Activated CD8-positive, alpha-beta memory T cell treated with anti-CD3 and anti-CD28 coated beads for 36 hours (primary cell): ENCODE results near the gene RAD9A. TPM values are rescaled to one million over a fixed set of nuclear protein-coding genes. Genes with fewer than 3 reads are reported as not detected.

Experiments
- CTCF ChIA-PET: fragments of 350-600 bp; sonication (Branson Sonifier 250); formaldehyde crosslinking; loops from one replicate; lab custom pipeline; 2021; ENCODE audit warnings: antibody characterized with exemption; lab: Charles Lee
- POLR2A ChIA-PET: fragments of 350-600 bp; sonication (Branson Sonifier 250); formaldehyde crosslinking; loops from one replicate; lab custom pipeline; 2021; ENCODE audit warnings: antibody characterized with exemption; lab: Charles Lee
- total RNA-seq, 2 experiments: library from RNA; stranded (reverse); gene quantifications; one replicate each; pipeline ENCODE4 v1.2.3, GENCODE V29; 2021

Gene RAD9A
- total RNA-seq, 2 experiments from 2014 or later, result 35.2 to 37.4 TPM

DNA sequence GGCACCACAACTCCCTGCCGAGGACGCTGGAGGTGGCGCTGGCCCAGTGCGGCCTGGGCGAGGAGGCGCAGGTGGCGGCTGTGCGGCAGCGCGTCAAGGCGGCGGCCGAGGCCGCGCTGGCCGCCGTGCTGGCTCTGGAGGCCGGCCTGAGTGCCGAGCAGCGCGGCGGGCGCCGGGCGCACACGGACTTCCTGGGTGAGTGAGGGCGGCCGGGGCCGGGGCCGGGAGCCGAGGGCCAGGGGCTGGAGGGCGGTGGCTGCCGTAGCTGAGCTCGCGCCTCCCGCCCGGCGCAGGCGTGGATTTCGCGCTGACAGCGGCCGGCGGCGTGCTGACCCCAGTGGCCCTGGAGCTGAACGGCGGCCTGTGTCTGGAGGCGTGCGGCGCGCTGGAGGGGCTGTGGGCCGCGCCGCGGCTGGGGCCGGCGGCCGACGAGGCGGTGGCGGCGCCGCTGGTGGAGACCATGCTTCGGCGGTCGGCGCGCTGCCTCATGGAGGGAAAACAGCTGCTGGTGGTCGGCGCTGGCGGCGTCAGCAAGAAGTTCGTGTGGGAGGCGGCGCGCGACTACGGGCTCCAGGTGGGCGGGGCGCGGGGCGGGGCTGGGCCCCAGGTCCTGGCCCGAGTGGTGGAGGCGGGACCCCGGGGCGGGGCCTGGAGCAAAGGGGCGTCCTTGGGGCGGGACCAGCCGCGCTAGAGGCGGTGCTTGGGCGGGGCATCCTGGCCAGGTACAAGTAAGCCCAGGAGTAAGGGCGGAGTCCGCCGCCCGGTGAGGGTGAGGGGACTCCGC lies 29.1 kb downstream of the RAD9A start:
- ChIA-PET CTCF (interaction anchor here (0.8 to 5.6 kb wide), 6 partner anchors 9 to 39 kb away, joined by 3 to 34 read pairs (median 4); partner anchors contain the start of genes PPP1CA, PTPRCAP and TBC1D10C), POLR2A (interaction anchor here (0.7 to 5.2 kb wide), 10 partner anchors 8 to 71 kb away, joined by 3 to 39 read pairs (median 8); partner anchors contain the start of genes AIP, PPP1CA, PTPRCAP and RPS6KB2)

DNA sequence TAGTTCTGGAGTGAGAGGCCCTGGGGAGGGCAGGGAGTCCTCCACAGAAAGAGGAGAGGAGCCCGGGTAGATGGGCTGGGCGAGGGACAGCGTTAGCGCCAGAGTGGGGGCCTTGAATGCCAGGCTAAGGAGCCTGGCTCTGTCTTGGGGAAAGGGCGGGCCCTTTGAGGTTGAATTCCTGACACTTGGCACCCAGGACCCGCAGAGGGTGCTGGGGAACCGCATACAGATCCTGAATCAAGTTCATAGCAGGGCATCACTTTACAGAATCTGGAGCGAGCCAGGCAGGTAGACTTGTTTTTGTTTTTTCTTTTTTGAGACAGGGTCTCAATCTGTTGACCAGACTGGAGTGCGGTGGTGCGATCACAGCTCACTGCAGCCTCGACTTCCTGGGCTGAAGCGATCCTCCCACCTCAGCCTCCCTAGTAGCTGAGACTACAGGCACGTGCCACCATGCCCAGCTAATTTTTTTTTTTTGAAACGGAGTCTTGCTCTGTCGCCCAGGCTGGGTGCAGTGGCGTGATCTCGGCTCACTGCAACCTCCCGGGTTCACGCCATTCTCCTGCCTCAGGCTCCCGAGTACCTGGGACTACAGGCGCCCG lies 29.7 kb downstream of the RAD9A start:
- ChIA-PET CTCF (no interaction called here), POLR2A (interaction anchor here (0.7 to 5.2 kb wide), 6 partner anchors 10 to 70 kb away, joined by 4 to 39 read pairs (median 14); partner anchors contain the start of genes PPP1CA, PTPRCAP and TBC1D10C)

- POLR2A ChIA-PET, result no interaction called here
- CTCF ChIA-PET, result no interaction called here
Observed at GRCh38 chr11:67422891-67423290, 31.1 kb downstream of the RAD9A start.

DNA sequence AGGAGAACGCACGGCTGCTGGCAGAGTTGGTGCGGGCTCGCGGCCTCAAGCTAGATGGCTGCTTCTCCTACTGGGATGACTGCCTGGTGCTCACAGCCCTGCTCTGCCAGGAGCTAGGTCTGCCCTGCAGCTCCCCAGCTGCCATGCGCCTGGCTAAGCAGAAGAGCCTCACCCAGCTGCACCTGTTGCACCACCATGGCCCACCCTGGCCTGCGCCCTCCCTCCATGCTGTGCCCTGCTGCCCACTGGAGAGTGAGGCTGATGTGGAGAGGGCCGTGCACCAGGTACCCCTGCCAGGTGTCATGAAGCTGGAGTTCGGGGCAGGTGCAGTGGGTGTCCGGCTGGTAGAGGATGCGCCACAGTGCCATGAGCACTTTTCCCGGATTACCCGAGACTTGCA lies 31.7 kb downstream of the RAD9A start:
- CTCF ChIA-PET, result no interaction called here
- POLR2A ChIA-PET, result no interaction called here

- POLR2A ChIA-PET, result no interaction called here
- CTCF ChIA-PET, result no interaction called here
Observed at GRCh38 chr11:67423891-67424613, 32.3 kb downstream of the RAD9A start.

DNA sequence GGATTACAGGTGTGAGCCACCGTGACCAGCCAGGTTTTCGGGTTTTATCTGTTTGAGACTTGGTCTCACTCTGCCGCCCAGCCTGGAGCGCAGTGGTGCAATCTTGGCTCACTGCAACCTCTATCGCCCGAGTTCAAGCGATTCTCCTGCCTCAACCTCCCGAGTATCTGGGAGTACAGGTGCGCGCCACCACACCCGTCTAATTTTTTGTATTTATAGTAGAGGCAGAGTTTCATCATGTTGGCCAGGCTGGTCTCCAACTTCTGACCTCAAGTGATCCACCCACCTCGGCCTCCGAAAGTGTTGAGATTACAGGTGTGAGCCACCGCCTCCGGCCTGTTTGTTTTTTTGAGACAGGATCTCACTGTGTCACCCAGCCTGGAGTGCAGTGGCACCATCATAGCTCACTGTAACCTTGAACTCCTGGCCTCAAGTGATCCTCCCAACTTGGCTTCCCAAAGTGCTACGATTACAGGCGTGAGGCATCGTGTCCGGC lies 35.6 kb downstream of the RAD9A start:
- POLR2A ChIA-PET, result interaction anchor here (1.0 to 2.6 kb wide), 3 partner anchors 11 to 23 kb away, joined by 3 to 27 read pairs (median 12); partner anchors contain the start of genes PTPRCAP and TBC1D10C
- CTCF ChIA-PET, result interaction anchor here (1.0 to 2.5 kb wide), 2 partner anchors 10 to 26 kb away, joined by 3 to 14 read pairs; partner anchors contain the start of genes PPP1CA and PTPRCAP

GRCh38 chr11:67428052-67429001 lies 36.5 kb downstream of the RAD9A start, which contains the start of gene RPS6KB2:
Gene RPS6KB2 (plus strand): TSS chr11:67428494. CDS start chr11:67428546, 52 bp downstream.
- ChIA-PET POLR2A (interaction anchor here (0.7 to 2.6 kb wide), 7 partner anchors 8 to 27 kb away, joined by 3 to 27 read pairs (median 5); partner anchors contain the start of genes PPP1CA, PTPRCAP and TBC1D10C), CTCF (interaction anchor here (1.0 to 2.5 kb wide), 2 partner anchors 9 to 27 kb away, joined by 3 to 14 read pairs; partner anchors contain the start of genes PPP1CA and PTPRCAP)

DNA sequence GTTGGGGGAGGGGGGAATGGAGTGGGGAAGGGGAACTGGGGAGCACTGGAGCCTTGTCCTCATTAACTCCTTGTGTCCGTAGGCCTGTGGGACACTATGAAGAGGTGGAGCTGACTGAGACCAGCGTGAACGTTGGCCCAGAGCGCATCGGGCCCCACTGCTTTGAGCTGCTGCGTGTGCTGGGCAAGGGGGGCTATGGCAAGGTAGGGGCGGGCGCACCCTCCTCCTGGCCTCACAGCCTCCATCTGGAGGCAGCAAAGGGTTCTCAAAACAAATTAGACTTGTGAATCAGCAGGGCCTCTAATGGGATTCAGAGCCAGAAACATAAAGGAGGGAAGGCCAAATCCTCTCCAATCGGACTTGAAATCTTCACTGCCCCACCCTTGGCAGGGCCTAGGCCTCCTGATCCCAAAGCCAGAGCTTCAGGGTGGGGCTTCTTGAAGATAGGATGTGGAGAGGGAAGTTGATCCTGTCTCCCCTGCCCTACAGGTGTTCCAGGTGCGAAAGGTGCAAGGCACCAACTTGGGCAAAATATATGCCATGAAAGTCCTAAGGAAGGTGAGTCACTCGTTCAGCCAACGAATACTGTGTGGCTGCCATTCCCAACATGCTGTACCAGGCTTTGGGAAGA lies 37.4 kb downstream of the RAD9A start:
- ChIA-PET CTCF (interaction anchor here (2.5 kb wide), 1 partner anchor 8 kb away, joined by 14 read pairs; the partner anchor contains the start of gene PTPRCAP), POLR2A (interaction anchor here (0.7 to 2.6 kb wide), 6 partner anchors 9 to 27 kb away, joined by 3 to 27 read pairs (median 8); partner anchors contain the start of genes PPP1CA, PTPRCAP and TBC1D10C)

GRCh38 chr11:67429722-67430121 lies 37.9 kb downstream of the RAD9A start:
- ChIA-PET CTCF (interaction anchor here (2.5 kb wide), 1 partner anchor 7 kb away, joined by 14 read pairs; the partner anchor contains the start of gene PTPRCAP), POLR2A (interaction anchor here (2.6 kb wide), 1 partner anchor 9 kb away, joined by 27 read pairs; the partner anchor contains the start of gene PTPRCAP)

GRCh38 chr11:67431346-67432249 lies 39.8 kb downstream of the RAD9A start:
- POLR2A ChIA-PET, result interaction anchor here (1.0 kb wide), 1 partner anchor 12 kb away, joined by 5 read pairs; no protein-coding TSS in a partner anchor
- CTCF ChIA-PET, result interaction anchor here (0.7 to 0.9 kb wide), 2 partner anchors 25 to 30 kb away, joined by 3 to 4 read pairs; partner anchors contain the start of gene PPP1CA

DNA sequence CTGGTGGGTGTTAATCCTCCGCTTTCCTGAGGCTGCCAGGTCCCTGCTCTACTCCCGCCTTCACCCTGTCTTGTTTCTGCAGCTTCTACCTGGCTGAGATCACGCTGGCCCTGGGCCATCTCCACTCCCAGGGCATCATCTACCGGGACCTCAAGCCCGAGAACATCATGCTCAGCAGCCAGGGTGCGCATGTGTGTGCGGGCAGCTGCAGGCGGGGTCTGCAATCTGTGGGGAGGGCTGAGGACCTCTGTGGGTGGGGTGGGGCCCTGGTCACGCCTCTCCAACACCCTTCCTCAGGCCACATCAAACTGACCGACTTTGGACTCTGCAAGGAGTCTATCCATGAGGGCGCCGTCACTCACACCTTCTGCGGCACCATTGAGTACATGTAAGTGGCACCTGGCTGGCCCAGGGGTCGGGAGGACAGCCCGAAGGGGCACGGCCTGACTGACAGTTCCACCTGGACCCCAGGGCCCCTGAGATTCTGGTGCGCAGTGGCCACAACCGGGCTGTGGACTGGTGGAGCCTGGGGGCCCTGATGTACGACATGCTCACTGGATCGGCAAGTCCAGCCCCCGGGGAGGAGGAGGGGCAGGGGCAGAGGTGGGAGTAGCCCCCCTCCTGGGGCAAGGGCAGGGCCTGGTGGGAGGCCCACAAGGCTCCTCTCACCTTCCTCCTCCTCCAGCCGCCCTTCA lies 41.0 kb downstream of the RAD9A start:
- ChIA-PET POLR2A (interaction anchor here (0.6 to 1.2 kb wide), 4 partner anchors 12 to 54 kb away, joined by 3 to 6 read pairs (median 3); no protein-coding TSS in a partner anchor), CTCF (interaction anchor here (0.9 to 1.4 kb wide), 3 partner anchors 8 to 26 kb away, joined by 3 read pairs; no protein-coding TSS in a partner anchor)

- POLR2A ChIA-PET, result interaction anchor here (0.6 to 5.6 kb wide), 10 partner anchors 11 to 72 kb away, joined by 3 to 79 read pairs (median 3); partner anchors contain the start of genes AIP and PITPNM1
- CTCF ChIA-PET, result interaction anchor here (0.6 to 1.7 kb wide), 7 partner anchors 8 to 72 kb away, joined by 3 to 5 read pairs (median 4); partner anchors contain the start of genes PITPNM1 and PPP1CA
Observed at GRCh38 chr11:67433536-67434394, 42.0 kb downstream of the RAD9A start.

GRCh38 chr11:67434395-67434881 lies 42.7 kb downstream of the RAD9A start:
- CTCF ChIA-PET, result interaction anchor here (0.6 to 1.7 kb wide), 5 partner anchors 14 to 71 kb away, joined by 3 to 5 read pairs (median 5); partner anchors contain the start of genes PITPNM1 and PPP1CA

More at GRCh38 chr11:67434395-67434881, 42.7 kb downstream of the RAD9A start:
- POLR2A ChIA-PET, result interaction anchor here (0.7 to 5.6 kb wide), 6 partner anchors 10 to 71 kb away, joined by 3 to 79 read pairs (median 3); partner anchors contain the start of genes AIP and PITPNM1
